ENCODE measurements around the gene TRIM31. TPM values are rescaled to one million over a fixed set of nuclear protein-coding genes. Genes with fewer than 3 reads are reported as not detected.

TRIM31 gene
- total and polyA plus RNA-seq, 12 donors = 0.13 to 0.80 (median 0.19) TPM; not detected in 8

GRCh38 chr6:30156774-30157173, 43.9 kb upstream of the TRIM31 start:
- intact Hi-C loops (cut with DNase I) = no loop called here
- Histone ChIP-seq H3K27ac (peak overlapping the region in 1 of 5 donors; percentile 2), H3K4me3 (no peak overlapping the region), H3K4me1 (replicated peaks in 1 of 2) (no peaks in the 10 kb centered on the region), H3K9me3 (replicated peaks in 1 of 3) (no peaks in the 10 kb centered on the region), H3K27me3 (peaks cover 13% of the 10 kb centered on the region), H3K36me3 (replicated peaks in 1 of 2) (no peaks in the 10 kb centered on the region)
- TF ChIP-seq CTCF (IDR thresholded peaks at IDR 0.05) (no peak), POLR2A (IDR thresholded peaks at IDR 0.05) (no peak)
- DNase-seq = no peak
- WGBS, 4 donors = 79 to 89% (median 86%) methylated on average over 9 of the region's 9 CpGs

DNA sequence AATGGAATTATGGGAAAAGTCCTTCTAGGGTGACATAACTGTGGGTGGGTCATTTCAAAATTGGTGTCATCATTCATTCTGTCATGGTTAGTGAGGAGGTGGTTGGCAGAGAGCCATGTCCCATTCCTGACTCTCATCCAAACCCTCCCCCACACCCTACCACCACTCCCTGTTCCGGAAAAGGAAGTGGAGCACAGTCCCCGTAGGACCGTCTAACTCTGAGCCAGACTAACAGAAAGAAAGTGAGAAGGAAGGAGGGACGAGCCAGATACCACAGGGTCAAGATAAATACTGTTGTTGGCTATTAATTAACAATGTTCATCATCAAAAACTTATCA, 43.3 kb upstream of the TRIM31 start:
- H3K27me3 ChIP-seq = peaks cover 13% of the 10 kb centered on the region
- H3K4me3 ChIP-seq = no peak overlapping the region
- H3K27ac ChIP-seq = peak overlapping the region in 1 of 5 donors; percentile 2
- intact Hi-C loops (cut with DNase I) = no loop called here
- no peaks in the 10 kb centered on the region for H3K9me3 ChIP-seq (replicated peaks in 1 of 3)
- no peaks in the 10 kb centered on the region for H3K36me3 ChIP-seq (replicated peaks in 1 of 2)
- no peaks in the 10 kb centered on the region for H3K4me1 ChIP-seq (replicated peaks in 1 of 2)
- peak in 6 of 7 donors; percentile 23 to 66 (median 48) for DNase-seq
- WGBS, 4 donors = 24 to 40% (median 33%) methylated on average over 4 of the region's 4 CpGs
- no peak for TF ChIP-seq CTCF (IDR thresholded peaks at IDR 0.05)
- no peak for TF ChIP-seq POLR2A (IDR thresholded peaks at IDR 0.05)

- intact Hi-C loops (cut with DNase I) = no loop called here
- Histone ChIP-seq H3K27ac (no peak overlapping the region), H3K36me3 (replicated peaks in 1 of 2) (no peaks in the 10 kb centered on the region), H3K4me3 (no peak overlapping the region), H3K27me3 (peaks cover 13% of the 10 kb centered on the region), H3K9me3 (replicated peaks in 1 of 3) (no peaks in the 10 kb centered on the region), H3K4me1 (replicated peaks in 1 of 2) (no peaks in the 10 kb centered on the region)
- TF ChIP-seq CTCF (IDR thresholded peaks at IDR 0.05) (no peak), POLR2A (IDR thresholded peaks at IDR 0.05) (no peak)
- WGBS, 4 donors = 87 to 92% (median 91%) methylated on average over 2 of the region's 2 CpGs
- no peak for DNase-seq
These were observed 42.8 kb upstream of the TRIM31 start for GRCh38 chr6:30155520-30156261.

DNA sequence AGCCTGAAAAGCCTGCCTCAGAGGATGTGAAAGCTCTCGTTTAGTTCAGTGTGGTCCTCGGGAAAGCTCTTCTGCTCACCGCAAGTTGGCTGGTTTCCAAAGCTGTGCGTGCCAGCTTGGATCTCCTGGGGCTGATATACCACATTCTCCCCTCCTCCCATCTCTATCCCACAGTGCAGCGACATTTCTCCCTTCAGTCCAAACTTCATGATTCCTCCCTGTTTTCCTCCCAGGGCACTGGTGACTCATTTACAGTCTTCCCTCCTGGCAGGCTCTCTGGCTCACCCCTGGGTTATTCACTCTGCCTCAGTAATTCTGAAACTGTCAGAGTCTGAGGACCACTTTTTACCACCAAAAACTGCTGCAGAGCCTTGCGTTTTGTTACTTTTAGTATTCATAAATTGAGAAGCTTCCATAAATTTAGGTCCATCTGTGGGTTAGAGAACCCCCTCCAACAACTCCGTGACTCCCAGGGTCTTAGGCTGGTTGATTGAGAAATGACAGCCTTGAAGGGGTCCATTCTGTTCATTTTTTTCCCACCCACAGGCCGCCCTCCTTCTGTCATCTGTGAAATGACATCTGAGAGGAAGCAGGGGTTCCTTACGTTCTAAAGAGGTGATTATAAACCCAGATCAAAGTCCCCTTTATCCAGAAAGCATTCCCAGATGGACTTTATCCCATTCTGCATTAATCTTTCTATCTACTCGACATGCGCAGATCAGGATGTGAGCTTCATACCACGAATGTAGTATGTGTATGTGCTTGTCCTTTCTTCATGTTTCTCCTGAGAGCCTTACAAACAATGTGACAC, 42.0 kb upstream of the TRIM31 start:
- Histone ChIP-seq H3K4me1 (replicated peaks in 1 of 2) (no peaks in the 10 kb centered on the region), H3K36me3 (replicated peaks in 1 of 2) (no peaks in the 10 kb centered on the region), H3K27me3 (peaks cover 10% of the 10 kb centered on the region), H3K27ac (no peak overlapping the region), H3K9me3 (replicated peaks in 1 of 3) (no peaks in the 10 kb centered on the region), H3K4me3 (no peak overlapping the region)
- DNase-seq = peak in 3 of 7 donors; percentile 27 to 30 (median 29)
- intact Hi-C loops (cut with DNase I) = no loop called here
- 42 to 67% (median 56%) methylated on average over 11 to 12 of the region's 12 CpGs for WGBS, 4 donors
- TF ChIP-seq POLR2A (IDR thresholded peaks at IDR 0.05) = no peak
- no peak for TF ChIP-seq CTCF (IDR thresholded peaks at IDR 0.05)

Data from adrenal gland (tissue), 12 donors.